Measurements from ENCODE around the gene EPB41L4A.
A peak's percentile ranks its signal among the peaks of the same experiment; 100 is the strongest.

The EPB41L4A gene

GRCh38 chr5:112348915-112349314 is 70.2 kb downstream of the EPB41L4A start:
- no peak for TF ChIP-seq GATA2 (IDR thresholded peaks at IDR 0.05; ENCODE audit: low read depth, low read length)
- no peak for TF ChIP-seq GATA3 (IDR thresholded peaks at IDR 0.05; ENCODE audit: low read depth, low read length)

GRCh38 chr5:112348387-112348786 is 70.7 kb downstream of the EPB41L4A start:
- TF ChIP-seq GATA2 (IDR thresholded peaks at IDR 0.05; ENCODE audit: low read depth, low read length) = no peak

- TF ChIP-seq GATA2 (IDR thresholded peaks at IDR 0.05; ENCODE audit: low read depth, low read length) (no peak), GATA3 (IDR thresholded peaks at IDR 0.05; ENCODE audit: low read depth, low read length) (no peak)
These were observed 72.5 kb downstream of the EPB41L4A start for GRCh38 chr5:112346411-112347044.

DNA sequence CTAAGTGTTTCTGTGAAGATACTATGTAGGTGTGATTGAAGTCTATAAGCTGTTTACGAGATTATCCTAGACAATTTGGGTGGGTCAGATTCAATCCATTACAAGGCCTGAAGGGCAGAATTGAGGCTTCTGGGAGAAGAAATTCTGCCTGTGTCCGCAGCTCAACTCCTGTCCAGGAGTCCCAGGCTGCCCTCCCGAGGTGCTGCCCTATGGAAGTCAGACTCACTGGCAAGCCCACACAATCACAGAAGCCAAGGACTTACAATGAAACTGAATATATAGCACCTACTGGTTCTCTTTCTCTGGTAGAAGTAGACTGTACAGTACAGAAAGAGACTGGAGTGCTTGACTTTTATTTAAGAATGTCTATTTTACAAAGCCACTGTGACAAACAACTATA is 74.5 kb downstream of the EPB41L4A start:
- TF ChIP-seq GATA2 (IDR thresholded peaks at IDR 0.05; ENCODE audit: low read depth, low read length) = no peak
- no peak for TF ChIP-seq GATA3 (IDR thresholded peaks at IDR 0.05; ENCODE audit: low read depth, low read length)

DNA sequence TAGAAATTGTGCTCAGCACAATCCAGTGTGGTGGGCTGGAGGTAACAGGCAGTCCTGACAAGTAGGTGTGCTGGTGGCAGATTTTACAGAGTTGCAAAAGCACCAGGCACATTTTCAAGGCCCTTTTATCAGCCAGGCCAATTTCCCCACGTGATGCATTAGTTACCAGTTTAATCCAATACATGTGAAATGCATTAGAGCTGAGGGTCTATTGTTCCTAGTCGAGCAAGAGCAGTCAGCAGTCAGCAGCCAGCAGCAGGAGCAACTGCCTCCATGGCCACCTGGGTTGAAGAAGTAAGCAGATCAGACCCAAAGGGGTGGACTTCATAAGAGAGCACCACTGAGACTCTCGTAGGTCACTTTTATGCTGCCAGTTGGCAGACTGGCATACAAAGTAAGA is 76.7 kb downstream of the EPB41L4A start:
- TF ChIP-seq GATA2 (IDR thresholded peaks at IDR 0.05; ENCODE audit: low read depth, low read length) = peak; percentile 43; the same call in 1 of the 2 replicates
- TF ChIP-seq GATA3 (IDR thresholded peaks at IDR 0.05; ENCODE audit: low read depth, low read length) = no peak

- TF ChIP-seq GATA2 (IDR thresholded peaks at IDR 0.05; ENCODE audit: low read depth, low read length) = no peak
- TF ChIP-seq GATA3 (IDR thresholded peaks at IDR 0.05; ENCODE audit: low read depth, low read length) = no peak
These were observed 79.3 kb downstream of the EPB41L4A start for GRCh38 chr5:112339761-112340160.

DNA sequence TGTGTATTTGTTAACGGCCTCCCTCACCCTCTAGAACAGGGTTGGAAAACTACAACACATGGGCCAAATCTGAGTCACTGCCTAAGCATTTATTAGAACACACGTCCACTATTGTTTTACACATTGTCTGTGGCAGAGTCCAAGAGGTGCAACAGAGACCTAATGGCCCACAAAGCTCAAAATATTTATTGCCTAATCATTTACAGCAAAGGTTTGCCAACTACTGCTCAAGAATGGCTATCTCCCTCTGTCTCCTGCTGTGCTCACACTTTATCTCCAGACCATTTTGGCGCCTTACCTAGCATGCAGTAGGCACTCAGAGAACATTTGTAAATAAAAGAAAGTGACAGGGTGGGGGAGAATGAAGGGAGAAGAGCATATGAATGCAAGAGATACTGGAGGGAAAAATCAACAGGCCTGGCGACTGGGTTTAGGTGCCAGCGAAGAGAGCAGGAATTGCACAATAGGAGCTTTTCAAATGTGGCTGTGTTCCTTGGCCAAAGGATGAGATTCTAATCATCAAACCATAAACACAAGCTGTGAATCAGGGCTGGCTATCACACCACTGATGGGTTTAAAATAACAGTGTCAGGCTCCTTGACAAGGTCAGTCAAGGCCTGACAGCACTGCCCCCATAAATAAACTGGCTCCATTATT is 80.3 kb downstream of the EPB41L4A start:
- peak; percentile 85 for TF ChIP-seq GATA2 (IDR thresholded peaks at IDR 0.05; ENCODE audit: low read depth, low read length)
- no peak for TF ChIP-seq GATA3 (IDR thresholded peaks at IDR 0.05; ENCODE audit: low read depth, low read length)

GRCh38 chr5:112333331-112333781 is 85.7 kb downstream of the EPB41L4A start:
- TF ChIP-seq GATA3 (IDR thresholded peaks at IDR 0.05; ENCODE audit: low read depth, low read length) = no peak
- TF ChIP-seq GATA2 (IDR thresholded peaks at IDR 0.05; ENCODE audit: low read depth, low read length) = peak; percentile 9; the same call in 1 of the 2 replicates

DNA sequence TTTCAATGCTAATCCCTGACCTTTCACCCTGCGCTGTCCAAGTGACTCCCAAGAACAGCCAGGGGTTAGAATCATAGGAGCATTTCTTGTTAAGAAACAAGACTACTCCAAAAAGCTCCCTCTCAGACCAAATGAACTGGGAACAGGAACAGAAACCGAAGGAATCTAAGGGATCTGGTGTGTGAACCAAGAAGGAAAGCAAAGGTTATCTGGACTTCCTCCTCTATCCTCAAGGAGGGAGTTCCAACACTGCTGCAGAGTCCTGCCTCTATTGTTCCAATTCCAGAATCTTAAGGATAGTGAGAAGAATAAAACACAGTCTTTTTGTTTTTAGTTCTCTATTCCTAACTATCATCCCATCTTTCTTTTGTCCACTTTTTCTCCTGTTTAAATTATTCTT is 87.2 kb downstream of the EPB41L4A start:
- TF ChIP-seq GATA3 (IDR thresholded peaks at IDR 0.05; ENCODE audit: low read depth, low read length) (no peak), GATA2 (IDR thresholded peaks at IDR 0.05; ENCODE audit: low read depth, low read length) (no peak)

DNA sequence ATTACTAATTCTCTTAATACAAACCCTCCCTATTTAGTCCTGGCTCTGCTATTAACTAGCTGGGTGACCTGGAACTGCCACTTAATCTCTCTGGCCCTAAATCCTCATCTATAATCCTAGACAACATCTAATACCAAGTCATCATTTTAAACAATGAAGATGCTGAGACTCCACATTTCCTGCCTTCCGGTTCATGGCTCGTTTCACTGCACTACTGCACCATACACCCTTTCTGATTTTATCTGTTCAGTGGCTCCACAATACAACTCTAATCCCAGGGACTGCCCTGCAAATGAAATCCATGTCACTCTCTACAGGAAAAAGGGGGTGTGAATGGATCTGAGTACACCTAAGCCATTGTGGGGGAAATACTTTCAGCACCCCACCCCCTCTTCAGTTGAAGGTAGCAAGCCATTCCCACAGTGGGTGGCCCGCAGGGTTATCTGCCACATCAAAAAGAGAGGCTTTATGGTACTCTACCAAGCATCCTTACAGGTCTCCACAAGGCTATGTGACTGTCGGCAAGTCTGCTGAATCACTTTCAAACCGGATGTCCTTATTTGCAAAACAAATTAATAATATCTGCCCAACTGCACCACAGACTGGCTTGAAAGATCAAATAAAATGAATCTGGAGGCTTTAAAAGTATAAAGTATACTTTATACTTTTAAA is 89.5 kb downstream of the EPB41L4A start:
- peak; percentile 81 for TF ChIP-seq GATA2 (IDR thresholded peaks at IDR 0.05; ENCODE audit: low read depth, low read length)
- TF ChIP-seq GATA3 (IDR thresholded peaks at IDR 0.05; ENCODE audit: low read depth, low read length) = 0 out of 2 replicates have a peak, but pooled peaks have one; percentile 44

GRCh38 chr5:112323166-112323565 is 95.9 kb downstream of the EPB41L4A start:
- TF ChIP-seq GATA2 (IDR thresholded peaks at IDR 0.05; ENCODE audit: low read depth, low read length) (no peak), GATA3 (IDR thresholded peaks at IDR 0.05; ENCODE audit: low read depth, low read length) (no peak)

DNA sequence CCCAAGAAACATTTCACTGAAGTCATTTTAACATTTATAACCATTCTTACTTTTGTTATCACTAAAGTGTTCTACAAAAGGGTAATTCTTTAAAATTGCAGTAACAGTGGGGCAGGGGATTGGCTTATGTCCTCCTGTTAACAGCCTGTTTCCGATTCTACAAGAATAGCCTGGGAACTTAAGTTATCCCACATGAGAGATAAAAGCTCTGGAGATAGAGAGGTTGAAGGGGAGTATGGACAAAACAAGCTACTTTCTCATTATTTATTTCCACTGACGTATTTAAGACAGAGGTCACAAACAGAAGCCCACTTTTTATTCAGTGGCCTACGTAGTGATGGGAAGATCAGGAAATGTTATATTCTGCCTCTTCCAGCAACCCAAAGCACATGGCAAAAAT is 98.7 kb downstream of the EPB41L4A start:
- TF ChIP-seq GATA2 (IDR thresholded peaks at IDR 0.05; ENCODE audit: low read depth, low read length) (no peak), GATA3 (IDR thresholded peaks at IDR 0.05; ENCODE audit: low read depth, low read length) (no peak)

DNA sequence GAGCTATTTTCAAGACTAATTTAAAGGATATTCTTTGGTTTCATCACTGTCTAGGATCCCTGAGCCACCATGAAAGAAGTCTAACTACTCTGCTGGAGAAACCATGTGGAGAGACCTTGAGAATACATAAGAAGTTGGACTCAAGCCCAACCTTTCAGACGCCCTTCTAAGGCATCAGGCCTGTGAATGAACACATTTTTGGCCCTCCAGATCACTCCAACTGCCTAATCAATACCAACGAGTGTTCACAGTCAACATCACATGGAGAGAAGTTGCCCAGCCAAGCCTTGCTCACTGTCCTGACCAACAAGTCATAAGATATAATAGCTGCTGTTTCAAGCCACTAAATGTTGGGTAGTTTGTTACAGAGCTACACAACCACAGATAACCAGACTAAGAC is 100.7 kb downstream of the EPB41L4A start:
- TF ChIP-seq GATA3 (IDR thresholded peaks at IDR 0.05; ENCODE audit: low read depth, low read length) = no peak
- no peak for TF ChIP-seq GATA2 (IDR thresholded peaks at IDR 0.05; ENCODE audit: low read depth, low read length)

- TF ChIP-seq GATA2 (IDR thresholded peaks at IDR 0.05; ENCODE audit: low read depth, low read length) = no peak
- TF ChIP-seq GATA3 (IDR thresholded peaks at IDR 0.05; ENCODE audit: low read depth, low read length) = no peak
These were observed 101.2 kb downstream of the EPB41L4A start for GRCh38 chr5:112317866-112318265.

- TF ChIP-seq GATA3 (IDR thresholded peaks at IDR 0.05; ENCODE audit: low read depth, low read length) = no peak
- TF ChIP-seq GATA2 (IDR thresholded peaks at IDR 0.05; ENCODE audit: low read depth, low read length) = no peak
These were observed 102.3 kb downstream of the EPB41L4A start for GRCh38 chr5:112316731-112317130.

Data from SH-SY5Y (cell line).